HCT116 (cell line): ENCODE data around the gene GRPR. TPM values are rescaled to one million over a fixed set of nuclear protein-coding genes. Genes with fewer than 3 reads are reported as not detected.

Experiments used
- ATAC-seq: fragments of 200-7000 bp; cut with Tn5 transposase; 2 replicates; pipeline ENCODE4 v1.9.1; 2020; ENCODE audit warnings: mild to moderate bottlenecking, moderate library complexity
- BruUV-seq: library from RNA; stranded (reverse); fragments of 400-500 nt; replicated peaks from 2 replicates; lab custom pipeline; 2021; lab: Mats Ljungman, UMichigan
- CTCF ChIA-PET: fragments of 300-600 bp; sonication (Branson Sonifier 250); formaldehyde crosslinking; loops from one replicate; lab custom pipeline; 2021; ENCODE audit warnings: antibody characterized with exemption; lab: Charles Lee
- POLR2A ChIA-PET: fragments of 300-600, 350-600 bp; sonication (Branson Sonifier 250); formaldehyde crosslinking; loops from one replicate; lab custom pipeline; 2021; ENCODE audit warnings: antibody characterized with exemption; lab: Charles Lee
- RAD21 ChIA-PET, 2 experiments: fragments of 300-600 bp; sonication (Branson Sonifier 250); formaldehyde crosslinking; loops; one replicate each; lab custom pipeline; 2023; ENCODE audit warnings: low total read pairs in 2 of 2; ENCODE audit not compliant: uncharacterized antibody in 2 of 2, unreplicated experiment in 2 of 2, low non-redundant PET in 1 of 2; lab: Charles Lee
- DNase-seq: peaks from one replicate; pipeline ENCODE4 v3.0.0-alpha.2; 2010; ENCODE audit warnings: low read depth, low spot score
- H2AFZ ChIP-seq: fragments of 200-600 bp; shearing (Covaris generic), sonication (generic); 2 replicates; pipeline ENCODE4 v1.6.1; 2017; ENCODE audit warnings: low read depth, mixed run types, mixed read lengths, antibody characterized with exemption, low read length; ENCODE audit not compliant: poor library complexity, severe bottlenecking
- H3K27ac ChIP-seq: 2 replicates; pipeline ENCODE4 v1.5.1; 2012; ENCODE audit warnings: low read depth, low read length
- H3K27me3 ChIP-seq: fragments of 200-600 bp; sonication (generic); 2 replicates; pipeline ENCODE4 v1.6.1; 2016; ENCODE audit warnings: mixed run types, low read length, mixed read lengths; ENCODE audit not compliant: insufficient read depth
- H3K36me3 ChIP-seq, 2 experiments: fragments of 200-500 bp in 1 of 2; fragments of 200-600 bp in 1 of 2; sonication (Bioruptor generic) in 1 of 2; sonication (generic) in 1 of 2; 2 replicates each; pipeline versions ENCODE4 v1.5.1 to v1.6.1; 2014 to 2016; ENCODE audit warnings: low read length in 2 of 2, inconsistent platforms in 1 of 2, mixed read lengths in 1 of 2, mixed run types in 1 of 2; ENCODE audit not compliant: insufficient read depth in 2 of 2, control insufficient read depth in 1 of 2
- H3K4me1 ChIP-seq, 2 experiments: fragments of 200-600 bp in 1 of 2; sonication (generic) in 1 of 2; 2 replicates each; pipeline versions ENCODE4 v1.5.1 to v1.6.1; 2012 to 2017; ENCODE audit warnings: low read length in 2 of 2, inconsistent platforms in 1 of 2, mild to moderate bottlenecking in 1 of 2, mixed read lengths in 1 of 2, mixed run types in 1 of 2, moderate library complexity in 1 of 2; ENCODE audit not compliant: insufficient read depth in 2 of 2, control insufficient read depth in 1 of 2
- H3K4me2 ChIP-seq: fragments of 200-600 bp; sonication (generic); 2 replicates; pipeline ENCODE4 v1.6.1; 2017; ENCODE audit warnings: mixed run types, low read length, mixed read lengths
- H3K4me3 ChIP-seq, 2 experiments: fragments of 200-600 bp in 1 of 2; sonication (generic) in 1 of 2; replicated peaks in 1 of 2; 2 replicates each; pipeline ENCODE4 v1.5.1; 2011 to 2016; ENCODE audit warnings: low read length in 2 of 2, control low read depth in 1 of 2, low read depth in 1 of 2, mild to moderate bottlenecking in 1 of 2, mixed read lengths in 1 of 2, mixed run types in 1 of 2
- H3K79me2 ChIP-seq: fragments of 200-600 bp; sonication (generic); 2 replicates; pipeline ENCODE4 v1.6.1; 2017; ENCODE audit warnings: mild to moderate bottlenecking, mixed run types, low read length, moderate library complexity, mixed read lengths; ENCODE audit not compliant: insufficient read depth
- H3K9ac ChIP-seq: fragments of 200-600 bp; sonication (generic); 2 replicates; pipeline ENCODE4 v1.6.1; 2016; ENCODE audit warnings: low read length, mixed read lengths
- H3K9me2 ChIP-seq: fragments of 200-600 bp; sonication (generic), shearing (Covaris generic); 2 replicates; pipeline ENCODE4 v1.6.1; 2017; ENCODE audit warnings: mixed run types, mild to moderate bottlenecking, moderate library complexity; ENCODE audit not compliant: insufficient read depth
- H3K9me3 ChIP-seq, 2 experiments: fragments of 200-500 bp in 1 of 2; fragments of 200-600 bp in 1 of 2; sonication (Bioruptor generic) in 1 of 2; sonication (generic) in 1 of 2; 2 replicates each; pipeline ENCODE4 v1.6.1; 2014 to 2017; ENCODE audit warnings: low read length in 2 of 2, mixed read lengths in 2 of 2, inconsistent platforms in 1 of 2, low read depth in 1 of 2, mild to moderate bottlenecking in 1 of 2, mixed run types in 1 of 2, moderate library complexity in 1 of 2; ENCODE audit not compliant: control insufficient read depth in 1 of 2, insufficient read depth in 1 of 2
- H4K20me1 ChIP-seq: fragments of 200-600 bp; sonication (generic), shearing (Covaris generic); 2 replicates; pipeline ENCODE4 v1.6.1; 2017; ENCODE audit warnings: mixed run types, mild to moderate bottlenecking, moderate library complexity; ENCODE audit not compliant: insufficient read depth
- CBX3 ChIP-seq: IDR thresholded peaks from 2 replicates; pipeline ENCODE4 v1.6.1; 2012; ENCODE audit warnings: low read depth
- EGR1 ChIP-seq: IDR thresholded peaks from 2 replicates; pipeline ENCODE4 v1.6.1; 2012; ENCODE audit warnings: low read depth
- EZH2 ChIP-seq: fragments of 200-600 bp; sonication (generic); IDR thresholded peaks from 2 replicates; pipeline ENCODE4 v1.6.1; 2017; ENCODE audit warnings: antibody characterized with exemption, mixed run types
- FOSL1 ChIP-seq: IDR thresholded peaks from 2 replicates; pipeline ENCODE4 v1.6.1; 2012; ENCODE audit warnings: low read depth
- JUND ChIP-seq: IDR thresholded peaks from 2 replicates; pipeline ENCODE4 v1.6.1; 2012
- POLR2AphosphoS5 ChIP-seq: IDR thresholded peaks from 2 replicates; pipeline ENCODE4 v1.6.1; 2011; ENCODE audit warnings: mild to moderate bottlenecking, low read depth, low read length, moderate library complexity
- SP1 ChIP-seq: IDR thresholded peaks from 2 replicates; pipeline ENCODE4 v1.6.1; 2012; ENCODE audit warnings: low read depth
- SRF ChIP-seq: IDR thresholded peaks from 2 replicates; pipeline ENCODE4 v1.6.1; 2012; ENCODE audit warnings: low read depth
- ZFX ChIP-seq: fragments of 450-650 bp; IDR thresholded peaks from 2 replicates; pipeline ENCODE4 v1.6.1; 2017
- ZNF274 ChIP-seq: fragments of 200-500 bp; sonication (Bioruptor generic); IDR thresholded peaks from 2 replicates; pipeline ENCODE4 v1.6.1; 2014; ENCODE audit warnings: mild to moderate bottlenecking, low read depth, low read length, inconsistent platforms
- intact Hi-C: fragments of 100-400 bp; cut with micrococcal nuclease; formaldehyde crosslinking; loops from 2 replicates; pipeline ENCODE4 v1.10.0; 2022
- total RNA-seq: library from RNA; stranded (reverse); gene quantifications from one replicate; pipeline ENCODE4 v1.2.1, GENCODE V29; 2021; ENCODE audit not compliant: unreplicated experiment
- TF ChIP-seq, protein P1 (sequence below): IDR thresholded peaks from 2 replicates; pipeline ENCODE4 v1.6.1; 2012; ENCODE audit warnings: low read depth
- TF ChIP-seq, protein P2 (sequence below), 3 experiments: fragments of 200-600 bp in 1 of 3; sonication (generic) in 1 of 3; IDR thresholded peaks in 2 of 3; conservative IDR thresholded peaks in 1 of 3; 2 replicates each; pipeline ENCODE4 v1.5.1; 2012 to 2017; ENCODE audit warnings: low read depth in 2 of 3, low read length in 2 of 3, antibody characterized with exemption in 1 of 3, borderline replicate concordance in 1 of 3, control low read depth in 1 of 3, mild to moderate bottlenecking in 1 of 3, mixed read lengths in 1 of 3, mixed run types in 1 of 3, moderate library complexity in 1 of 3; ENCODE audit not compliant: insufficient read depth in 1 of 3
- TF ChIP-seq, protein P3 (sequence below): IDR thresholded peaks from 2 replicates; pipeline ENCODE4 v1.6.1; 2011; ENCODE audit warnings: mild to moderate bottlenecking, low read length, moderate library complexity; ENCODE audit not compliant: insufficient replicate concordance; ENCODE audit errors: extremely low read depth

Gene GRPR
- total RNA-seq, 1 experiment from 2014 or later, result 0.15 TPM

DNA sequence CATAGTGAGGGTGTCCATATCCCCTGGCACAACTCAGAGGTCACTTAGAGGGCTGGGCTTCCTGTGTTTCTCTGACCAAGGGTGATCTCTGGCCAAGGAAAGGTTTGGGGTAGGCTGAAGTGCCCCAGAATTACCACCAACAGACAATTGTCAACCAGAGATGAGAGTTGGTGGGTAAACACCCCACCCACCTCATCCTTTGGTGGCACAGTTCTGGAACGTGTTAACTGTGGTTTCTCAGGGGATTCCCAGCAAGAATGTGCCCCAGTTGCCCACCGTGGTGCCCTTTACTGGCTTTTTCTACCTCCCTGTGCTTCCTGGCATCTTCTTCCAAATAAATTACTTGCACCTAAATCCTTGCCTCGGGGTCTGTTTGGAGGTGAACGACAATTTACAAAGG, 17.1 kb downstream of the GRPR start:
- H3K4me3 ChIP-seq, result no peak overlapping the region
- intact Hi-C loops, result no loop called here
- H3K9me3 ChIP-seq, result no peaks in the 10 kb centered on the region
- CTCF ChIA-PET, result no interaction called here
- no peak overlapping the region for H2AFZ ChIP-seq
- no peaks in the 10 kb centered on the region for H4K20me1 ChIP-seq
- H3K36me3 ChIP-seq, result no peaks in the 10 kb centered on the region
- no peak overlapping the region for H3K4me2 ChIP-seq
- no peak for ATAC-seq
- H3K27me3 ChIP-seq, result no peaks in the 10 kb centered on the region
- H3K9ac ChIP-seq, result no peak overlapping the region
- no peaks in the 10 kb centered on the region for H3K9me2 ChIP-seq
- BruUV-seq, result no TSS peak
- H3K4me1 ChIP-seq, result peaks cover 0 to 4% of the 10 kb centered on the region in 2 experiments; a peak in 1 of 4 replicates
- no peaks in the 10 kb centered on the region for H3K79me2 ChIP-seq
- TF ChIP-seq JUND (no peak), FOSL1 (no peak), EGR1 (no peak), EZH2 (no peak), SP1 (no peak), SRF (no peak), CBX3 (no peak), ZNF274 (no peak), POLR2AphosphoS5 (no peak), ZFX (no peak)
- TF ChIP-seq, protein P1, sequence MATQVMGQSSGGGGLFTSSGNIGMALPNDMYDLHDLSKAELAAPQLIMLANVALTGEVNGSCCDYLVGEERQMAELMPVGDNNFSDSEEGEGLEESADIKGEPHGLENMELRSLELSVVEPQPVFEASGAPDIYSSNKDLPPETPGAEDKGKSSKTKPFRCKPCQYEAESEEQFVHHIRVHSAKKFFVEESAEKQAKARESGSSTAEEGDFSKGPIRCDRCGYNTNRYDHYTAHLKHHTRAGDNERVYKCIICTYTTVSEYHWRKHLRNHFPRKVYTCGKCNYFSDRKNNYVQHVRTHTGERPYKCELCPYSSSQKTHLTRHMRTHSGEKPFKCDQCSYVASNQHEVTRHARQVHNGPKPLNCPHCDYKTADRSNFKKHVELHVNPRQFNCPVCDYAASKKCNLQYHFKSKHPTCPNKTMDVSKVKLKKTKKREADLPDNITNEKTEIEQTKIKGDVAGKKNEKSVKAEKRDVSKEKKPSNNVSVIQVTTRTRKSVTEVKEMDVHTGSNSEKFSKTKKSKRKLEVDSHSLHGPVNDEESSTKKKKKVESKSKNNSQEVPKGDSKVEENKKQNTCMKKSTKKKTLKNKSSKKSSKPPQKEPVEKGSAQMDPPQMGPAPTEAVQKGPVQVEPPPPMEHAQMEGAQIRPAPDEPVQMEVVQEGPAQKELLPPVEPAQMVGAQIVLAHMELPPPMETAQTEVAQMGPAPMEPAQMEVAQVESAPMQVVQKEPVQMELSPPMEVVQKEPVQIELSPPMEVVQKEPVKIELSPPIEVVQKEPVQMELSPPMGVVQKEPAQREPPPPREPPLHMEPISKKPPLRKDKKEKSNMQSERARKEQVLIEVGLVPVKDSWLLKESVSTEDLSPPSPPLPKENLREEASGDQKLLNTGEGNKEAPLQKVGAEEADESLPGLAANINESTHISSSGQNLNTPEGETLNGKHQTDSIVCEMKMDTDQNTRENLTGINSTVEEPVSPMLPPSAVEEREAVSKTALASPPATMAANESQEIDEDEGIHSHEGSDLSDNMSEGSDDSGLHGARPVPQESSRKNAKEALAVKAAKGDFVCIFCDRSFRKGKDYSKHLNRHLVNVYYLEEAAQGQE, result no peak
- TF ChIP-seq, protein P2, sequence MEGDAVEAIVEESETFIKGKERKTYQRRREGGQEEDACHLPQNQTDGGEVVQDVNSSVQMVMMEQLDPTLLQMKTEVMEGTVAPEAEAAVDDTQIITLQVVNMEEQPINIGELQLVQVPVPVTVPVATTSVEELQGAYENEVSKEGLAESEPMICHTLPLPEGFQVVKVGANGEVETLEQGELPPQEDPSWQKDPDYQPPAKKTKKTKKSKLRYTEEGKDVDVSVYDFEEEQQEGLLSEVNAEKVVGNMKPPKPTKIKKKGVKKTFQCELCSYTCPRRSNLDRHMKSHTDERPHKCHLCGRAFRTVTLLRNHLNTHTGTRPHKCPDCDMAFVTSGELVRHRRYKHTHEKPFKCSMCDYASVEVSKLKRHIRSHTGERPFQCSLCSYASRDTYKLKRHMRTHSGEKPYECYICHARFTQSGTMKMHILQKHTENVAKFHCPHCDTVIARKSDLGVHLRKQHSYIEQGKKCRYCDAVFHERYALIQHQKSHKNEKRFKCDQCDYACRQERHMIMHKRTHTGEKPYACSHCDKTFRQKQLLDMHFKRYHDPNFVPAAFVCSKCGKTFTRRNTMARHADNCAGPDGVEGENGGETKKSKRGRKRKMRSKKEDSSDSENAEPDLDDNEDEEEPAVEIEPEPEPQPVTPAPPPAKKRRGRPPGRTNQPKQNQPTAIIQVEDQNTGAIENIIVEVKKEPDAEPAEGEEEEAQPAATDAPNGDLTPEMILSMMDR (IDR thresholded peaks at IDR 0.05 in 2 of 3, conservative IDR thresholded peaks at IDR 0.05 in 1 of 3; ENCODE audit: borderline replicate concordance in 1 of 3, insufficient read depth in 1 of 3, low read depth in 2 of 3, low read length in 2 of 3), result no peak
- TF ChIP-seq, protein P3, sequence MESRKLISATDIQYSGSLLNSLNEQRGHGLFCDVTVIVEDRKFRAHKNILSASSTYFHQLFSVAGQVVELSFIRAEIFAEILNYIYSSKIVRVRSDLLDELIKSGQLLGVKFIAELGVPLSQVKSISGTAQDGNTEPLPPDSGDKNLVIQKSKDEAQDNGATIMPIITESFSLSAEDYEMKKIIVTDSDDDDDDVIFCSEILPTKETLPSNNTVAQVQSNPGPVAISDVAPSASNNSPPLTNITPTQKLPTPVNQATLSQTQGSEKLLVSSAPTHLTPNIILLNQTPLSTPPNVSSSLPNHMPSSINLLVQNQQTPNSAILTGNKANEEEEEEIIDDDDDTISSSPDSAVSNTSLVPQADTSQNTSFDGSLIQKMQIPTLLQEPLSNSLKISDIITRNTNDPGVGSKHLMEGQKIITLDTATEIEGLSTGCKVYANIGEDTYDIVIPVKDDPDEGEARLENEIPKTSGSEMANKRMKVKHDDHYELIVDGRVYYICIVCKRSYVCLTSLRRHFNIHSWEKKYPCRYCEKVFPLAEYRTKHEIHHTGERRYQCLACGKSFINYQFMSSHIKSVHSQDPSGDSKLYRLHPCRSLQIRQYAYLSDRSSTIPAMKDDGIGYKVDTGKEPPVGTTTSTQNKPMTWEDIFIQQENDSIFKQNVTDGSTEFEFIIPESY, result no peak
- TF ChIP-seq, all 23 proteins: peak for 0
- DNase-seq, result no peak
- no peak overlapping the region for H3K27ac ChIP-seq
- RAD21 ChIA-PET, result no interaction called here
- POLR2A ChIA-PET, result no interaction called here
